GM19463 (cell line): ENCODE measurements around the gene SEPTIN6.

Source experiments
- ATAC-seq: cut with Tn5 transposase; IDR thresholded peaks from one replicate; pipeline ENCODE4 v1.9.1; 2021; ENCODE audit warnings: mild to moderate bottlenecking, moderate library complexity; ENCODE audit not compliant: unreplicated experiment

Gene SEPTIN6

GRCh38 chrX:119659522-119659921 is 33.4 kb downstream of the SEPTIN6 start:
- no peak for ATAC-seq

- ATAC-seq: peak; percentile 69
Measured at GRCh38 chrX:119655125-119655524, 37.8 kb downstream of the SEPTIN6 start.

- no peak for ATAC-seq
Measured at GRCh38 chrX:119654112-119654531, 38.8 kb downstream of the SEPTIN6 start.

- ATAC-seq: peak; percentile 13
Measured at GRCh38 chrX:119648421-119648775, 44.6 kb downstream of the SEPTIN6 start.

GRCh38 chrX:119647552-119648420 is 45.2 kb downstream of the SEPTIN6 start:
- peak; percentile 92 for ATAC-seq

- ATAC-seq: no peak
Measured at GRCh38 chrX:119647089-119647488, 45.9 kb downstream of the SEPTIN6 start.

- ATAC-seq: no peak
Measured at GRCh38 chrX:119646515-119646914, 46.5 kb downstream of the SEPTIN6 start.

- ATAC-seq: no peak
Measured at GRCh38 chrX:119643696-119644095, 49.3 kb downstream of the SEPTIN6 start.
